Fibroblast of lung (primary cell): ENCODE results near the gene SGIP1.

Source experiments
- CTCF ChIP-seq, 2 donors: IDR thresholded peaks in 1 of 2; conservative IDR thresholded peaks in 1 of 2; 1 replicate in 1 of 2; 2 replicates in 1 of 2; pipeline ENCODE4 v1.5.1; 2011 to 2012; ENCODE audit warnings: low read length in 2 of 2, control low read depth in 1 of 2, inconsistent platforms in 1 of 2, low read depth in 1 of 2, mild to moderate bottlenecking in 1 of 2
- EZH2 ChIP-seq: IDR thresholded peaks from 2 replicates; pipeline ENCODE4 v1.5.1; 2012; ENCODE audit warnings: low read length, control low read depth, mild to moderate bottlenecking; ENCODE audit errors: missing control alignments

- no peak for TF ChIP-seq CTCF (conservative IDR thresholded peaks at IDR 0.05 in 1 of 2, IDR thresholded peaks at IDR 0.05 in 1 of 2; ENCODE audit: low read depth in 1 of 2, low read length in 2 of 2)
- no peak for TF ChIP-seq EZH2
Observed at GRCh38 chr1:66773227-66773626, 239.3 kb downstream of the SGIP1 start.
